Middle frontal gyrus (tissue), 1 donor: ENCODE measurements around the gene MMP10.

Experiments
- DNase-seq: peaks from one replicate; pipeline ENCODE4 v3.0.0-alpha.2; 2015; ENCODE audit warnings: low spot score; ENCODE audit errors: extremely low spot score

The MMP10 gene

GRCh38 chr11:102729849-102730815 lies 50.3 kb downstream of the MMP10 start:
- DNase-seq, result no peak

GRCh38 chr11:102727890-102728289 lies 52.5 kb downstream of the MMP10 start:
- no peak for DNase-seq

- DNase-seq, result no peak
Measured at GRCh38 chr11:102724904-102725500, 55.4 kb downstream of the MMP10 start, which contains the start of gene MMP8. Gene MMP8 (minus strand): TSS chr11:102724954. CDS start chr11:102724855, 99 bp downstream.

- no peak for DNase-seq
Measured at GRCh38 chr11:102722821-102723220, 57.6 kb downstream of the MMP10 start.
